ENCODE results near the gene ANKRD55.

- TF ChIP-seq, protein P1, sequence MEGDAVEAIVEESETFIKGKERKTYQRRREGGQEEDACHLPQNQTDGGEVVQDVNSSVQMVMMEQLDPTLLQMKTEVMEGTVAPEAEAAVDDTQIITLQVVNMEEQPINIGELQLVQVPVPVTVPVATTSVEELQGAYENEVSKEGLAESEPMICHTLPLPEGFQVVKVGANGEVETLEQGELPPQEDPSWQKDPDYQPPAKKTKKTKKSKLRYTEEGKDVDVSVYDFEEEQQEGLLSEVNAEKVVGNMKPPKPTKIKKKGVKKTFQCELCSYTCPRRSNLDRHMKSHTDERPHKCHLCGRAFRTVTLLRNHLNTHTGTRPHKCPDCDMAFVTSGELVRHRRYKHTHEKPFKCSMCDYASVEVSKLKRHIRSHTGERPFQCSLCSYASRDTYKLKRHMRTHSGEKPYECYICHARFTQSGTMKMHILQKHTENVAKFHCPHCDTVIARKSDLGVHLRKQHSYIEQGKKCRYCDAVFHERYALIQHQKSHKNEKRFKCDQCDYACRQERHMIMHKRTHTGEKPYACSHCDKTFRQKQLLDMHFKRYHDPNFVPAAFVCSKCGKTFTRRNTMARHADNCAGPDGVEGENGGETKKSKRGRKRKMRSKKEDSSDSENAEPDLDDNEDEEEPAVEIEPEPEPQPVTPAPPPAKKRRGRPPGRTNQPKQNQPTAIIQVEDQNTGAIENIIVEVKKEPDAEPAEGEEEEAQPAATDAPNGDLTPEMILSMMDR (IDR thresholded peaks at IDR 0.05): no peak
- TF ChIP-seq YY1 (IDR thresholded peaks at IDR 0.05; ENCODE audit: low read depth): no peak
- no peak for TF ChIP-seq REST (IDR thresholded peaks at IDR 0.05; ENCODE audit: low read depth, low read length)
- no peak for TF ChIP-seq MEF2A (IDR thresholded peaks at IDR 0.05; ENCODE audit: borderline replicate concordance, low read depth)
Measured at GRCh38 chr5:56106837-56107236, 126.3 kb downstream of the ANKRD55 start.
